Camera-type eye (tissue), 1 donor: ENCODE data around the gene CRP. TPM values are rescaled to one million over a fixed set of nuclear protein-coding genes. Genes with fewer than 3 reads are reported as not detected.

Source experiments
- total RNA-seq: library from RNA; depleted of rRNA; stranded (reverse); fragments of >200 nt; gene quantifications from one replicate; pipeline ENCODE4 v1.2.3, GENCODE V29; 2014

Gene CRP
- not detected for total RNA-seq

GRCh38 chr1:159714529-159714928 lies at the start of gene CRP:
CRP (minus strand) TSS chr1:159714589; CDS start chr1:159714485, 104 bp downstream.

Other genes with a start within 250 kb of the CRP start
- gene OR10J5, start 178.6 kb downstream of the CRP start, total RNA-seq: not detected
- gene APCS, start 126.8 kb downstream of the CRP start, total RNA-seq: not detected
- 14.7 TPM for gene DUSP23, start 66.4 kb upstream of the CRP start, total RNA-seq
- 0.16 TPM for gene FCRL6, start 87.8 kb upstream of the CRP start, total RNA-seq
- 0.60 TPM for gene SLAMF8, start 112.3 kb upstream of the CRP start, total RNA-seq
- not detected for gene VSIG8, start 148.1 kb upstream of the CRP start, total RNA-seq
- not detected for gene CFAP45, start 185.6 kb upstream of the CRP start, total RNA-seq
- gene TAGLN2, start 210.9 kb upstream of the CRP start, total RNA-seq: 113 TPM
- gene IGSF9, start 231.0 kb upstream of the CRP start, total RNA-seq: 63.3 TPM
- gene SLAMF9, start 239.6 kb upstream of the CRP start, total RNA-seq: not detected